ENCODE data around the gene HEXIM1.
"Not testable (repeated sequence)": the region's sequence is repeated elsewhere in the genome, so short reads cannot be mapped to it uniquely, and the experiment has no call there.

The HEXIM1 gene

GRCh38 chr17:45113424-45113754 lies 34.9 kb upstream of the HEXIM1 start:
- DNase-seq (ENCODE audit: low spot score): no peak

DNA sequence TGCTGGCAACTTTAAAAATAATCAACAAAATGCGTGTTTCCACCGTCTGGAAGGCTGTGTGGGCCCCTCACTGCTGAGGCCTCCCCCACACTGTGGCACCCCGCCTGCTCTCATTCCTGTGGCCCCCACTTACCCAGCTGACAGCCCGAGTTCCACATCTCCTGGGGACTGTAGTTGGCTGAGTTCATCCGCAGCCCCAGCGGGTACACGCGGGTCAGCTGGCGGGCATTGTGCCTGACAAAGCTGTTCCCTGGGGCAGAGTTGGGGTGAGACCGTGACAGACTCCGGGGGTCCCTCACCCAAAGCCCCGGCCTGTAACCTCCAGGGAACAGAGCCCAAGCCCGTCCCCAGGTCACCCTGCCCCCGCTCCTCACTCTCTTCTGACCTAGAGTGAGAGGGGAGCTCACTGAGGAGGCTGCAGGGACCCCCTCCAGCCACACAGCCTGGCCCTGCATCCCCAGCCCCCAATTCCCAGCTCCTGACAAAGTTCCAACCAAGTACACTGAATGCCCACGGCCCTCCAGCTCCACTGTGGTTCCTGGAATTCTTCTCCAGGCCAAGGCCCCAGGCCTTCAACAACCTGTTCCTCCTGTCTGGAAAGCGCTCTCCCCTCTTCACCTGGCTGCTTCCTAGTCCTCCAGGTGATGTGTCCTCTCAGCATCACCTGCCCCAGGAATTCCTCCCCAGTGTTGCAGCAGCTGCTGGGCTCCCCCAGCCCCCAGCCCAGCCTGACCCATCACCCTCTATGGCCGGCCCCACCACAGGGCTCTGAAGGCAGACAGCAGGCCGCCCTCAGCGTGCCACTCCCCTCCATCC lies 34.0 kb upstream of the HEXIM1 start:
- DNase-seq (ENCODE audit: low spot score): no peak

GRCh38 chr17:45115015-45115625 lies 33.2 kb upstream of the HEXIM1 start:
- DNase-seq (ENCODE audit: low spot score): no peak

- DNase-seq (ENCODE audit: low spot score): no peak
Measured at GRCh38 chr17:45115871-45116270, 32.4 kb upstream of the HEXIM1 start.

DNA sequence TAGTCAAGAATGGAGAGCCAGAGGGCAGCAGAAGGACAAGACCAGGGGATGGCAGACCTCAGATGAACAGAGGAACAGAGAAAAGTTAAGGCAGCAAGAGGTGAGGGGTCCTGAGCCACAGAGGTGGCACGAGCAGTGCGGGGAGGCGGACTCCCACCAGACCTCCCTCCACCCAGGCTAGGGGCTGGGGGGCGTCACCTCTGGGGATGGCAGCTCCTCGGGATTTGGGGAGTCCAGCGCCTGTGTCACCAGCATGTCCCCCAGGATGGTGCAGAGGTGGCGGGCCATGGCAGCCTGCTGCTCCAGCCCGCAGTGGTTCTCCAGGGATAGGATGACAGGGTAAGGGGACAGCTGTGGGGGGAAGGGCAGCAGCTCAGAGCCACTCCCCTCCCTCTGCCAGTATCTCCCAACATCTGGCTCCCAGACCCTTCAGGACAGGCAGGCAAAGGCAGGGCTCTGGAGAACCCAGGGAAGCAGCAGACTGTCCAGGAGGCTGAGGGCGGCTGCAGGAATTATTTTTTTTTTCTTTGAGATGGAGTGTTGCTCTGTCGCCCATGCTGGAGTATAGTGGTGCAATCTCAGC lies 31.8 kb upstream of the HEXIM1 start:
- no peak for DNase-seq (ENCODE audit: low spot score)

DNA sequence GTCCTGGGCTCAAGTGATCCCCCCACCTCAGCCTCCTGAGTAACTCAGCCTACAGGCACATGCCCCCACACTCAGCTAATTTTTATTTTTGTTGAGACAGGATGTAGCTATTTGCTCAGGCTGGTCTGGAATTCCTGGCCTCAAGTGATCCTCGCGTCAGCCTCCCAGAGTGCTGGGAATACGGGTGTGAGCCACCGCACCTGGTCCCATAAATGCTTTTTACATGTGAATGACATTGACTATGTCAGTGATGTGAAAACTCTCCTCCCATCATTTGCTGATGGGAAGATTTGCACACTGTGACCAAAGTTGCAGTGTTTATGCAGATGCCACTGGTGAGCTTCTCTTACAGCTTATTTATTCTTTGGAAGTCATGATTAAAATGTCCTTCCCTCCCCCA lies 30.9 kb upstream of the HEXIM1 start:
- no peak for DNase-seq (ENCODE audit: low spot score)

DNA sequence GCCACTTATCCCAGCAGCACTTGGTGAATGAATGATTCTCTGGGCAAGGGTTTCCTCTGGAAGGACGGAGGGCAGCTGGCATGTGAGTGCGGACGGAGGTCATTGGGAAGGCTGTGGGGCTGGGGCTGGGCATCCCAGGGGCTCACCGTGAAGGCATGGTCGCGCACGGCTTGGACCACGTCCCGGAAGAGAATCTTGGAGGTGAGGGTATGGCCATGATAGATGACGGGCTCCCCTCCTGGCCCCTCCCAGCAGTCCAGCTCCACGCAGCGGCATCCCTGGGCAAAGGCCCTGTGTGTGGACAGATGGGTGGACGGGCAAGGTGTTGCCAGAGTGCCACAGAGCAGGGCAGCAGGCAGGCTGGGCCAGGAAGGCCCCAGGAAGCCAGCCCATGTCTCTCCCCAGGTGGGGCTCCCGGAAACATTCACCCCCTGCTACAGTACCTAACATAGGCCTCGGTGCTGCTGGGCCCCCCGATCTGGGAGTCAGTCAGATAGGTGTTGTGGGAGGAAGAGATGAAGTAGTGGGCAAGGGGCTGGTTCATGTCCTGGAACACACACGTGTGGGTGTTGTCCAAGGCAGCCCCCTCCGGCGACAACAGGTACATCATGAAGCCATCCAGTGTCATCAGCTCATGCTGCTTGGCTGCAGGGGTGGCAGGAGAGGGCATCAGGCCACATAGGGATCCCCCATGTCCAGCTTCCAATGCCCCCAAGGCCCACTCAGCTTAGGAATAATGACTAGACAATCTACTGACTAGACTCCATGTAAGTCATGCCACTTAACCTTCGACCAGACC lies 30.2 kb upstream of the HEXIM1 start:
- DNase-seq (ENCODE audit: low spot score): no peak

DNA sequence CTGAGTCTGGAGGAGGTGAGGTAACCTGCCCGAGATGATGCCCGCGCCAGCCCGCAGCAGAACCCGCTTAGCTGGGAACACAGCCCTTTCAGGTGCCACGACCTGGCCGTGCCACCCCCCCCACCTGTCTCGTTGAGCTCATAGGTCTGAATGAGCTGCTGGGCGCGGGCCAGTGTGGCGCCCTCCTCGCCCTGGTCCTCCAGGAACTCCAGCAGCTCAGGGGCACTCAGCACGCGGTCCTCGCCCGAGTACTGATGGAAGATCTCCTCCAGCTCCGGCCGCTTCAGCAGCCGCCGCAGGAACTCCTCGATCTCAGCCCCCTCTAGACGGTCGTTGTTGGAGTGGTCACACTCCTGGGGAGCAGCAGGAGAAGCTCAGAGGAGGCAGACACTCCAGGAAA lies 29.6 kb upstream of the HEXIM1 start:
- no peak for DNase-seq (ENCODE audit: low spot score)

- DNase-seq (ENCODE audit: low spot score): no peak
Measured at GRCh38 chr17:45119964-45120363, 28.3 kb upstream of the HEXIM1 start.

DNA sequence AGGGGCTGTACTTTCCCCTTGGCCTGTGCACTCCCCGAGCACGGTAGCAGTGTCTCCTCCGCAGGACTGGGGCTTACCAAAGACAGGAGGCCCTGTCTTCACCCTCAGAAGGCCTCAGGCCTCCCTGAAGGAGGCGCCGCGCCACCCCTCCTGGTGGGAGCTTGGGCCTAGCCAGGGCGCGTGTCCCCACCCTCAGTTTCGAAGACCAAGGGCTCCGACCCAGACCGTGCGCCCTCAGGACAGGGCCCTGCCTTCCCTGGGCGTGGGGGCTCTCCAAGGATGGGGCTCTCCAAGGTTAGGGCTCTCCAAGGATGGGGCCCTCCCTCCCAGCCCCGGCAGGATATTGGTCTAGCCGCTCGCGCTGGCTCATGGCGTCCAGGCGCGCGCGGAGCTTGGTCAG lies 27.7 kb upstream of the HEXIM1 start:
- no peak for DNase-seq (ENCODE audit: low spot score)

DNA sequence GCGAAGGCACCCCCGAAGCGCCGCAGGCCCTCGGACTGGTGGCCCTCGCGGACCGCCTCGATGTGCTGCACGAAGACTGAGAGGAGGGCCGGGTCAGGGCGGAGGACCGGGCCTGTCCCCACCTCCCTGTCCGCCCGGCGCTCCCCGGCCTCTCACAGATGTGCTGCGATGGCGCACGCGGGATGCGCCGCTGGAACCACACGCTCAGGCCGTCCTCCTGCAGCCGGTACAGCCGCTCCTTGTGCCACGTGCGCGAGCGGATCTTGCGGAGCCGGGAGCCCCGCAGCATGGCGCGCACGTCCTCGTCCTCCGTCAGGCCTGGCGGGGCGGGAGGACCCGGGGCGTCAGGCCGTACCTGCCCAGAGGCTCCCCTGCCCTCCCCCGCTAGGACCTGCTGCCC lies 27.2 kb upstream of the HEXIM1 start:
- no peak for DNase-seq (ENCODE audit: low spot score)

- DNase-seq (ENCODE audit: low spot score): no peak
Measured at GRCh38 chr17:45123076-45123770, 25.1 kb upstream of the HEXIM1 start.

GRCh38 chr17:45123930-45124796 lies 24.1 kb upstream of the HEXIM1 start:
- peak; percentile 89 for DNase-seq (ENCODE audit: low spot score)

DNA sequence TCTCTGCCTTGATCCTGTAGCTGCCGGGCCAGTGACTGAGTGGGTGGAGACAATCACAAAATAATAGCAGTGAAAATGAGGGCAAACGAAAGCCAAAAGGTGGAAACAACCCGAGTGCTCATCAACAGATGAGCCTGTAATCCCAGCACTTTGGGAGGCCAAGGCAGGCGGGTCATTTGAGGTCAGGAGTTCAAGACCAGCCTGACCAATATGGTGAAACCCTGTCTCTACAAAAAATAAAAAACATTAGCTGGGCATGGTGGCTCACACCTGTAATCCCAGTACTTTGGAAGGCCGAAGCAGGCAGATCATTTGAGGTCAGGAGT lies 23.5 kb upstream of the HEXIM1 start:
- not testable (repeated sequence) for DNase-seq (ENCODE audit: low spot score)

DNA sequence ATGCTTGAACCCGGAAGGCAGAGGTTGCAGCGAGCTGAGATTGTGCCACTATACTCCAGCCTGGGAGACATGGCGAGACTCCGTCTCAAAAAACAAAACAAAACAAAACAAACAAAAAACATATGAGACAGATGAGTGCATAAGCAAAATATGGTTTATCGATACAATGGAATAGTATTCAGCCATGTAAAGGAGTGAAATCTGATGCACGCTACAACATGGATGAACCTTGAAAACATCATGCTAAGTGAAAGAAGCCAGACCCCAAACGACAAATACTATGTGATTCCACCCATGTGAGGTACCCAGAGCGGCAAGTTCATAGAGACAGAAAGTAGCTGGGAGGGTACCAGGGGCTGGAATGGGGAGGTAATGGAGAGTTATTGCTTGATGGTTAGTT lies 22.8 kb upstream of the HEXIM1 start:
- no peak for DNase-seq (ENCODE audit: low spot score)

DNA sequence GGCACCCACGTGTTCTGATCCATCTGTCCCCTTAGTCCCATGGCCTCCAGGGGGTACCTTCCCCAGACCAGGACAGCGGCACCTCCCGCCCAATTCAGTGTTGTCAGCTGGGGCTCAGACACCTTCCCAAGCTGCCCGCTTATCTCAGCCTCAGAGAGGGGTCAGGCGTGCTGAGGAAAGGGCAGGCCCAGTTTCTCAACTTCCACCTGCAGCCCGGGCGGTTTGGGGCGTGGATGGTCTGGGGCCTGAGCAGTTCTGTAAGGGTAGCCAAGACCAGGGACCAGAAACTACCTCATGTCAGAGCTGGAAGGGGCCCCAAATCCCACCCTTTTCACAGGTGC lies 21.1 kb upstream of the HEXIM1 start:
- no peak for DNase-seq (ENCODE audit: low spot score)

- no peak for DNase-seq (ENCODE audit: low spot score)
Measured at GRCh38 chr17:45127548-45128300, 20.6 kb upstream of the HEXIM1 start.

DNA sequence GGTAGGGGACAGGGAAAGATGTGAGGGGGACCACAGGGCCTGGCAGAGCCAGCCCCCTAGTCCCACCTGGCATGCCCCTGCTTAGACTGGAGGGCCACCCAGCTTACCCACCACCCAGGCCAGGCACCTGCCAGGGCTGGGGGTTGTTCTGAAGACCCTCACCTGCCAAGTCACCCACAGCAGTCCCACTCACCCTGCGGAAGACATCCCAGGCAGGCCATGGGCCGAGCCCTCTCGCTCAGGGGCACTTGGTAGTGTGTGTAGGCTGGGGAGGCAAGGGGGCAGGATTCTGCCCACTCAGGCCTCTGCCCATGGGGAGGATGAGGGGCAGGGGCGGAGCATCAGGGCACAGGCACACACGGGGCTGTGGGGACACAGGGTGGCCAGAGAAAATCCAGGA lies 19.9 kb upstream of the HEXIM1 start:
- DNase-seq (ENCODE audit: low spot score): no peak

DNA sequence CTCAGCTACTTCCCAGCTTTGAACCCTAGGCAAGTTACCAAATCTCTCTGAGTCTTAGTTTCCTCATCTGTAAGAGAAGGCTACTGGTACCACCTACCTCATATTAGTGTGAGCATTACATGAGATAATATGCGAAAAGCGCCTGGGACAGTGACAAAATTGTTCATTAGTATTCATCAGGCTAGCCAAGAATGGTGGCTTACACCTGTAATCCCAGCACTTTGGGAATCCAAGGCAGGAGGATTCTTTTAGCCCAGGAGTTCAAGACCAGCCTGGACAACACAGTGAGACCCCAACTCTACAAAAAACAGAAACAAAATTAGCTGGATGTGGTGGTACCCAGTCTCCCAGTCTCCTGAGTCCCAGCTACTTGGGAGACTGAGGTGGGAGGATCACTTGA lies 19.3 kb upstream of the HEXIM1 start:
- no peak for DNase-seq (ENCODE audit: low spot score)

- DNase-seq (ENCODE audit: low spot score): no peak
Measured at GRCh38 chr17:45129426-45129939, 18.8 kb upstream of the HEXIM1 start.

All from RKO (cell line).